Suprapubic skin (tissue), 4 donors: ENCODE data around the gene TRMO.

Source experiments
- CTCF ChIP-seq, 2 donors: fragments of 200-600 bp in 1 of 2; fragments of 450-650 bp in 1 of 2; sonication (generic) in 1 of 2; IDR thresholded peaks; one replicate each; pipeline ENCODE4 v1.5.1; 2016 to 2019; ENCODE audit warnings: antibody characterized with exemption in 2 of 2, mild to moderate bottlenecking in 1 of 2, moderate library complexity in 1 of 2
- POLR2A ChIP-seq, 2 donors: fragments of 450-650 bp; IDR thresholded peaks; one replicate each; pipeline ENCODE4 v1.6.1; 2017; ENCODE audit warnings: antibody characterized with exemption in 2 of 2, mild to moderate bottlenecking in 2 of 2, moderate library complexity in 2 of 2
- POLR2AphosphoS5 ChIP-seq, 3 donors: sonication (generic); formaldehyde crosslinking; IDR thresholded peaks; one replicate each; pipeline ENCODE4 v1.6.1; 2017; ENCODE audit warnings: antibody characterized with exemption in 3 of 3

GRCh38 chr9:97943308-97943855 is 21.1 kb upstream of the TRMO start:
- TF ChIP-seq POLR2AphosphoS5 (IDR thresholded peaks at IDR 0.05) (no peak), CTCF (IDR thresholded peaks at IDR 0.05) (no peak), POLR2A (IDR thresholded peaks at IDR 0.05) (no peak)
